ENCODE results near the gene PBX1. TPM values are rescaled to one million over a fixed set of nuclear protein-coding genes. Genes with fewer than 3 reads are reported as not detected.

PBX1 gene
- total and polyA plus RNA-seq, 4 donors, result 7.8 to 112 (median 33.5) TPM

- Histone ChIP-seq H3K27me3 (ENCODE audit: control insufficient read depth in 3 of 3, insufficient read depth in 3 of 3, low read length in 2 of 3) (no peaks in the 10 kb centered on the region), H3K36me3 (ENCODE audit: control insufficient read depth in 4 of 4, insufficient read depth in 4 of 4, low read length in 4 of 4) (peaks cover 4 to 21% (median 10%) of the 10 kb centered on the region in 4 donors), H3K4me3 (no peak overlapping the region), H3K27ac (ENCODE audit: low read depth in 1 of 2, low read length in 1 of 2) (peak overlapping the region in 1 of 2 donors; percentile 41), H3K9ac (ENCODE audit: insufficient read depth in 1 of 2, low read length in 2 of 2) (no peak overlapping the region), H3K4me1 (ENCODE audit: control insufficient read depth in 5 of 5, insufficient read depth in 5 of 5, low read length in 5 of 5) (peaks cover 0 to 14% (median 6%) of the 10 kb centered on the region in 5 donors), H3K9me3 (ENCODE audit: control insufficient read depth in 4 of 4, insufficient read depth in 3 of 4, low read length in 3 of 4) (peaks cover 0 to 2% (median 0%) of the 10 kb centered on the region in 4 donors)
- no peak for TF ChIP-seq CTCF (IDR thresholded peaks at IDR 0.05; ENCODE audit: control extremely low read depth, extremely low read depth)
- DNase-seq, result no peak
- WGBS, 2 donors, result 63 to 75% methylated on average over 7 of the region's 7 CpGs
- ATAC-seq (ENCODE audit: insufficient read depth, low FRiP score), result no peak
Observed at GRCh38 chr1:164802529-164803282, 243.7 kb downstream of the PBX1 start.

- ATAC-seq (ENCODE audit: insufficient read depth, low FRiP score) (no peak), DNase-seq (no peak)
- no peaks in the 10 kb centered on the region for H3K9me3 ChIP-seq (ENCODE audit: control insufficient read depth in 4 of 4, insufficient read depth in 3 of 4, low read length in 3 of 4)
- H3K4me3 ChIP-seq, result no peak overlapping the region
- peaks cover 5 to 25% (median 14%) of the 10 kb centered on the region in 4 donors for H3K36me3 ChIP-seq (ENCODE audit: control insufficient read depth in 4 of 4, insufficient read depth in 4 of 4, low read length in 4 of 4)
- no peak for TF ChIP-seq CTCF (IDR thresholded peaks at IDR 0.05; ENCODE audit: control extremely low read depth, extremely low read depth)
- peaks cover 0 to 14% (median 6%) of the 10 kb centered on the region in 5 donors for H3K4me1 ChIP-seq (ENCODE audit: control insufficient read depth in 5 of 5, insufficient read depth in 5 of 5, low read length in 5 of 5)
- H3K27ac ChIP-seq (ENCODE audit: low read depth in 1 of 2, low read length in 1 of 2), result no peak overlapping the region
- no peaks in the 10 kb centered on the region for H3K27me3 ChIP-seq (ENCODE audit: control insufficient read depth in 3 of 3, insufficient read depth in 3 of 3, low read length in 2 of 3)
- 75 to 83% methylated on average over 5 of the region's 5 CpGs for WGBS, 2 donors
- no peak overlapping the region for H3K9ac ChIP-seq (ENCODE audit: insufficient read depth in 1 of 2, low read length in 2 of 2)
Observed at GRCh38 chr1:164803366-164803765, 244.4 kb downstream of the PBX1 start.

GRCh38 chr1:164804366-164804765, 245.4 kb downstream of the PBX1 start:
- Histone ChIP-seq H3K9me3 (ENCODE audit: control insufficient read depth in 4 of 4, insufficient read depth in 3 of 4, low read length in 3 of 4) (no peaks in the 10 kb centered on the region), H3K36me3 (ENCODE audit: control insufficient read depth in 4 of 4, insufficient read depth in 4 of 4, low read length in 4 of 4) (peaks cover 5 to 32% (median 21%) of the 10 kb centered on the region in 4 donors), H3K4me1 (ENCODE audit: control insufficient read depth in 5 of 5, insufficient read depth in 5 of 5, low read length in 5 of 5) (peaks cover 0 to 14% (median 6%) of the 10 kb centered on the region in 5 donors), H3K27me3 (ENCODE audit: control insufficient read depth in 3 of 3, insufficient read depth in 3 of 3, low read length in 2 of 3) (no peaks in the 10 kb centered on the region), H3K27ac (ENCODE audit: low read depth in 1 of 2, low read length in 1 of 2) (no peak overlapping the region), H3K4me3 (no peak overlapping the region), H3K9ac (ENCODE audit: insufficient read depth in 1 of 2, low read length in 2 of 2) (no peak overlapping the region)
- ATAC-seq (ENCODE audit: insufficient read depth, low FRiP score) (no peak), DNase-seq (no peak)
- no peak for TF ChIP-seq CTCF (IDR thresholded peaks at IDR 0.05; ENCODE audit: control extremely low read depth, extremely low read depth)
- 89 to 92% methylated on average over 2 of the region's 2 CpGs for WGBS, 2 donors

All from lung (tissue), 12 donors.